Left cardiac atrium (tissue), 4 donors: ENCODE data around the gene UBE4A. TPM values are rescaled to one million over a fixed set of nuclear protein-coding genes. Genes with fewer than 3 reads are reported as not detected.
A peak's percentile ranks its signal among the peaks of the same experiment; 100 is the strongest.

ENCODE experiments used
- ATAC-seq, 2 donors: fragments of 200-7000 bp; cut with Tn5 transposase; one replicate each; pipeline ENCODE4 v1.9.1; 2020; ENCODE audit warnings: mild to moderate bottlenecking in 2 of 2, moderate library complexity in 2 of 2
- DNase-seq: peaks from one replicate; pipeline ENCODE4 v3.0.0-alpha.2; 2020
- intact Hi-C, 2 donors: fragments of 100-400 bp; cut with DNase I; formaldehyde crosslinking; loops; one replicate each; pipeline versions ENCODE4 v1.14.1 to v1.15.1; 2022 to 2023
- total RNA-seq, 2 donors: library from RNA; stranded (reverse); fragmentation: NEBNext Ultra II Directional; extraction: Animal tissue kit (Norgen Biotek cat#: 25700); gene quantifications; one replicate each; pipeline ENCODE4 v1.2.1, GENCODE V29; 2021
- donor health status: DM: no; HTN: yes; CAD: no.
- donor health status: DM: no; HTN: yes; CAD: no; lungs with severe emphysema.
- donor health status: DM: yes; HTN: yes; CAD: no.
- donor health status: Dilated cardiomyopathy.

Gene UBE4A
- total RNA-seq, 2 donors from 2014 or later: 32.9 to 41.2 TPM

DNA sequence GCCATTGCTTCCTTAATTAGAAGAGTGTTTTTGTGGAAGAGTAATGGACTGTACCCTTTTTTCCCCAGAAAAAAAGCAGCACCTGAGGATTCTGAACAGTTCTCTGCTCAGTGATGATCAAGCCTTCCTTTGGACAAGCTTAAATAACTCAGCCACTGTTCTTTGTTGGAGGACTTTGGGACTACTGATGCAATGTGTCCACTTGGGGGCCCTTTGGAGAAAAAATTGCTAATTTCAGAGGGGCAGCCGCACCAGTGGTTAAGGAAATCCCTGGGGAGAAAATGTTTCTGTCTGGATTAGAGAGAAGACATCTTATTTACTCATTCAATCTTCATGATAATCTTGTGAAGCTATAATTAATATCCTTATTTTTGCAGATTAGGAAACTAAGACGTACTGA, 71.6 kb downstream of the UBE4A start:
- intact Hi-C loops: no loop called here
- DNase-seq: no peak
- no peak for ATAC-seq

DNA sequence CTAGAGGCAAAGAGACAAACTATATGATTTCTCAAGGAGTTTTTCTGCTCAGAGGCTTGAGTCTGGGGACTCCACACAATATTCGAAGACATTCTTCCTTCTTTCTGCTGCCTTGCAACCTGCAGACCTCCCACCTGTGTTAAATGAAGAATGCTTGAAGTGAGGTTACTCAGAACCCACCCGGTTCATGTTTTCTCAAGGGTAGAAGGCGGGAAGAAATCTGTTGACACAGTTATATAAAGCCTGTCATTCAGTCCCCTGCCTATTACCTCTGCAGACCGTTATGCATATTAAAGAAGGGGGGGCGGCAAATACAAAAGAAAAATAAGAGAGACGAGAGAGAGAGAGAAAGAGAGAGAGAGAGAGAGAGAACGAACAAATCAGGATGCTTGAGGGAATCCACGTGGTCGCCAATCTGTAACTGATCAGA, 74.7 kb downstream of the UBE4A start:
- DNase-seq: no peak
- ATAC-seq: no peak
- intact Hi-C loops: no loop called here

DNA sequence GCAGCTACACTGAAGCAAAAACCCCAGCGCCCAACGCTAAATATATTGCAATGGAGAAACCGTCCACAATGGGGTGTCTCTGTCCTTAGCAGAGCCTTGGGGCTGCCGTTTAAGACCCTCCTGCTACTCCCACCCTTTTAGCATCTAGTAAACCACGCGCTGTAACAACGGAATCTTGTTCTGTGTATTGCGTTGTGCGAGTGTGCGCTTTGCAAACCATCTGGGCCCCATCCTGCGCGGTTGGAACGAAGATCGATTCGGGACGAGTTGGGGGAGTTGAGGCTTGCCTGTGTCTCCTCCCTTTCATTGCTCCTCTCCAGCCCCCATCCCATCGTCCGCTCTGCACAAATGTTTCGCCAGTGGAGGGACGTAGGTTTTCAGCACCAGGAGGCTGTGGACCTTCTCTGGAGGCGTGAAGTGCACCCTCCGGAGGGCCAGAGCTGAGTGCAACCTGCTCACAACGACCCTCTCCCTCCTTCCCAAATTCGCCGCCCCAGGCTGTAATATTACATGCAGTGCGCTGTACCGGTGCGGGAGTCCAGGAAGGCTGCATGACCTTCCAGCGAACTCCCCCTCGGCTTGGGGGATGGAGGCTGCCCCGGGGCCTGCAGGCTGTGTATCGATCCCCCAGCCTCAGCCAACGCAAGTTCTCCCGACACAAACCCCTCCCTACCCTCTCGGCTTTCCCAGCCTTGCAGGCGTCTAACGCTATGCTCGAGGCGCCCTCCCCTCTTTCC, 75.3 kb downstream of the UBE4A start:
- peak in 1 of 2 donors; percentile 3 for ATAC-seq
- intact Hi-C loops: loop anchor here in 1 of 2 donors (5.0 kb wide), 1 partner anchor 32 kb away; the partner anchor contains the start of gene ATP5MG
- DNase-seq: no peak

DNA sequence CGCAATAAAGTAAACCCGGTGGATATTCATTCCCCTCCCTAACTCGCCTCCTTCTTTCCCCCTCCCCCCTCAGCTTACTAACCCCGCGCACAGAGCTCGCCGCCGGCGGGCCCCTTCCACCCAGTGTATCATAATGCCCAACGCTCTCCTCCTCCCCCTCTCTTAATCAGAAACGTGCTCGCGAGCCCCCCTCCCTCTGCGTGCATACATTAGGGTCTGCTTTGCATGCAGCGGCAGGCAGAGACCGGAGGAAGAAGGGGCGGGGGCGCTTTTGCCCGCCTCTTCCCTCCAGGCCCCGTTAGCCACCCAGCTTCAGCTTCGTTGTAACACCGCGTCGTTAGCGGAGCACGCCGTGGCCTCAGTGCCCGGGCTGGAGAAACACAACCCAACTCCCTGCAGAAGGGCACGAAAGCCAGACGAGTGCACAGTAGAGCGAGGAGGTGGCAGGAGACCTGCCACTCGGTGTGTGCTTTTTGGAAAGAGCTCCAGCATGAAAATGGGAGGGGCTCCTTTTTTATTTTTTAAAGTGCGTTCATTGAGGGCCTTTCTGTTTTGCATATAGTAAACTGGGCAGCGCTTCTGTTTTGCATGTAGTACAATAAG, 76.0 kb downstream of the UBE4A start:
- ATAC-seq (peak; percentile 23 to 33), DNase-seq (peak; percentile 56)
- intact Hi-C loops: loop anchor here in 1 of 2 donors (5.0 kb wide), 1 partner anchor 33 kb away; the partner anchor contains the start of gene ATP5MG

DNA sequence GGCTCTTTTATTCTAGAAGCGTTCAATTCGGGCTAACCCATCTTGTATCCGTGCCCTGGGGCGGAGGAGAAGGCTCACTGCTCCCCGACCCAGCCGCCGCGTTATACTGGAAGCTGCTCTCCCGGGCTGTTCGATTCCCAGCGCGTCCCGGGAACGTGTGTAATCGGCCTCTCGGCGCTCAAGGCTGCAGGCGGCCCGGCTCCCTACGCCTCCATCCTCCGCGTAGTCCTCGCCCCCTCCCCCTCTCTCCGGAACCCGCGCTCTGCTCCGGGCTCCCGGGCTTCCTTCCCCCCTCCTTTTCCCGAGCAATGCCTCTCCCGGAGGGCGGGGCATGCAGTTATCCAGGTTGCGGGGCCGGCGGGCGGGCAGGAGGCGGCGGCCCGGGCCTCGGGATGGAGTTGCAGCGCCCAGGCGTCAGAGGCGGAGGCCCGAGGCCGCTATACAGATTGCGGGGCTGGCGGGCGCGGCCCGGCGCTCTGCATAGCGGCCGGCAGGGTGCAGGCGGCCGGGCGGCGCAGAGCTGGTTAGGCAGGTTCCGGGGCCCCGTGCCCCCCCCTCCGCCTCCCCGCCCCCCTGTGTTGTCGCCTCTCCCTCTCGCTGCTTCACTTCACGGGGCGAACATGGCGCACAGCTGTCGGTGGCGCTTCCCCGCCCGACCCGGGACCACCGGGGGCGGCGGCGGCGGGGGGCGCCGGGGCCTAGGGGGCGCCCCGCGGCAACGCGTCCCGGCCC, 76.7 kb downstream of the UBE4A start, which contains the start of gene KMT2A:
KMT2A (plus strand) TSS at position 600 of the 732 bp plus-strand sequence; CDS start at position 621, 21 bp downstream.
- intact Hi-C loops: loop anchor here in 1 of 2 donors (5.0 kb wide), 1 partner anchor 34 kb away; the partner anchor contains the start of gene ATP5MG
- DNase-seq: peak; percentile 98
- peak; percentile 89 to 90 for ATAC-seq

DNA sequence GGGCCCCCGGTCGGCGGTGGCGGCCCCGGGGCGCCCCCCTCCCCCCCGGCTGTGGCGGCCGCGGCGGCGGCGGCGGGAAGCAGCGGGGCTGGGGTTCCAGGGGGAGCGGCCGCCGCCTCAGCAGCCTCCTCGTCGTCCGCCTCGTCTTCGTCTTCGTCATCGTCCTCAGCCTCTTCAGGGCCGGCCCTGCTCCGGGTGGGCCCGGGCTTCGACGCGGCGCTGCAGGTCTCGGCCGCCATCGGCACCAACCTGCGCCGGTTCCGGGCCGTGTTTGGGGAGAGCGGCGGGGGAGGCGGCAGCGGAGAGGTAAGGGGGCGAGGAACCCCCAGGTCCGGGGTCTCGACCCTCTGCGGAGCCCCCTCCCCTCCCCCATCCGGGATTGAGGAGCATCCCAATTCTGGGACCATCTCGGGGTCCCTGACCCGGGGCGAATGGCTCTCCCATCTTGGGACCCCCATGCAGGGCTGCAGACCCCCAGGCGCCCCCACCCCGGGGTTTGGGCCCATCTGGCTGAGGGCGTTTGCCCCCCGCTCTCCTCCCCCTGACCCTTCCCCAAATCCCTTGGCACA, 77.3 kb downstream of the UBE4A start:
- DNase-seq: peak; percentile 39
- intact Hi-C loops: loop anchor here in 1 of 2 donors (5.0 kb wide), 1 partner anchor 34 kb away; the partner anchor contains the start of gene ATP5MG
- ATAC-seq: no peak

DNA sequence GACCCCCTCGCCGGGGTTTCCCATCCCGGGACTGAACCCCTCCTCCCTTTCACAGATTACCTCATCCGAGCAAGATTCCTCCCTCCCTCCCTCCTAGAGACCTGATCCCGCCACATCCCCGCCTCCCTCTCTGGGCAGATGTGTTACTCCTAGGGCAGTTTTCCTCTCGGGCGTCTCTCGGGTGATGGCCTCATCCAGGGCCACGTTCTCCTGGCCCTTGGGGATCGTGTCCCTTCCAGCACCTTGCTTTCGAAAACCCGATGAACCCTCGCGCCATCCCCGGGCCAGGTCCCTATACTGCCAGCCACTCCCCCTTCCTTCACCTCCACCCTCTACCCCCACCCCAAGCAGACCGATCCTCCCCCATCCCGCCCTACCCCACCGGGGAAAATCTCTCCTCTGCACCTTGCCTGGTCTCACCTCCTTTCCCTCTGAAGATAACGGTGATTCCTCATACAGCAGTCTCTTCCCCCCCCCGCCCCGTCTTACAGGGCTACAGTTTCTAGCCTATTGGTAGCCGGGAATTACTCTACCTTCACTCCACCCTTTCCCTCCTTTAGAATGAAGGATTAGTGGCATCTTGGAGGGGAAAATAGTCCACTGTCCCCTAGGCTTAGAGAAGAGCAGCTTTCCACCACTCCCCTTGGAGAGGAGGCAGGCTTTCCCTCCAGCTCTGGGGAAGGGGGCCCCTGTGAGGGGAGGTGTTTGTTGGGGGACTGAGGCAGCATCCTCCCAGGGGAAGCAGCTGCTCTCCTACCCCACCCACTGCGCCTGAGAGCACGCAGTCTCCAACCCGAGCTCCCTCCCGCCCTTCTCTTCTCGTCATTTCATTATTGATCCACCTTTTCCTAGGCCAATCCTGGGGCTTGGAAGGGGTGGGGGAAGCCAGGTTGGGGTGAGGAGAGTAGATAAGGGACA, 78.1 kb downstream of the UBE4A start:
- DNase-seq (peak; percentile 47), ATAC-seq (peak in 1 of 2 donors; percentile 16)
- intact Hi-C loops: loop anchor here in 1 of 2 donors (5.0 kb wide), 1 partner anchor 35 kb away; the partner anchor contains the start of gene ATP5MG

DNA sequence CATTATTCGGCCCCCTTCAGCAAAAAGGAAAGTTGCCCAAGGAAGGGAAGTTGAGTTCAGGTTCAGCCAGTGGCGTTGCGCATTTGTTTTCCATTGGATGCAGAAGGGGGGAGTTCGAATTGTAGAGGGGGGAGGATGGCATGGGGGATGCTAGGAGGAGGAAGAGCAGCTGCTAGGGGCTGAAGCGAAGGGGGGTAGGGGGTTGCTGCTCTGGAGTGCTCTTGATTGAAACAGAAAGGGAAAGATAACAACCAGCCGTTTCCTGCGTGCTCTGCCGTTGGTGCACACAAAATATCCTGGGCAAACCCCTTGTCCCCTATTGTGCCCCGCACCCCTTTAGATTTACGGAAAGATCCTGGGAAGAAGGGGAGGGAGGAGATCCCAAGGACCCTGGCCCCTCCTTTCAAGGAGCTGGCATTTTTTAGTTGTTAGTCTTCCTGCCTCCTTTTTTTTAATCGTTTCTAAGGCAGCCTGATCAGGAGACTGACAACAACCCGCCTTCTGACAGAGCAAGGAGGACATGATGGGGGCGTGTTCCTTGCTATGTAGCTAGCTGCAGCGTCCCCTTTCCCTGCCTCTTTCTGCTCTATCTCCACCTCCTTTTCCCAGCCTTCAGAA, 79.0 kb downstream of the UBE4A start:
- intact Hi-C loops: loop anchor here in 1 of 2 donors (5.0 kb wide), 1 partner anchor 36 kb away; the partner anchor contains the start of gene ATP5MG
- peak in 1 of 2 donors; percentile 15 for ATAC-seq
- DNase-seq: peak; percentile 48

DNA sequence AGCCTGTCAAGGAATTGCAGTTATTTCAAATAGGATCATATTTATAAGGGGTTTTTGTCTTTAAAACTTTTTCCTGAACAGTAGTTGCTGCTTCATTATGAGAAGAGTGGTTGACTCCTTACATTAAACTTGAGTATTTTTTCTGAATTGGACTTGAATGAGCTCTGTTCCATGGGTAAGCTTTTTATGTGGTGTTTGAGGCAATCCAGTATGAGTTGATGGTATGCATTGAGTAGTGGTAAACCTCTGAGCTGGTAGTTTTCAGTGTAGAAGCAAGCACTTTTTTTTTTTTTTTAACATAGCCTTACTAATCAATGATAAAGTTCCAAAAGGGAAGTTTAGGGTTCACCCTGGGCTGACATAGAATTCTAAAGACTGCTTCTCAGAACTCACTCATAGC, 80.2 kb downstream of the UBE4A start:
- intact Hi-C loops: loop anchor here in 1 of 2 donors (5.0 kb wide), 1 partner anchor 37 kb away; the partner anchor contains the start of gene ATP5MG
- DNase-seq (no peak), ATAC-seq (no peak)

DNA sequence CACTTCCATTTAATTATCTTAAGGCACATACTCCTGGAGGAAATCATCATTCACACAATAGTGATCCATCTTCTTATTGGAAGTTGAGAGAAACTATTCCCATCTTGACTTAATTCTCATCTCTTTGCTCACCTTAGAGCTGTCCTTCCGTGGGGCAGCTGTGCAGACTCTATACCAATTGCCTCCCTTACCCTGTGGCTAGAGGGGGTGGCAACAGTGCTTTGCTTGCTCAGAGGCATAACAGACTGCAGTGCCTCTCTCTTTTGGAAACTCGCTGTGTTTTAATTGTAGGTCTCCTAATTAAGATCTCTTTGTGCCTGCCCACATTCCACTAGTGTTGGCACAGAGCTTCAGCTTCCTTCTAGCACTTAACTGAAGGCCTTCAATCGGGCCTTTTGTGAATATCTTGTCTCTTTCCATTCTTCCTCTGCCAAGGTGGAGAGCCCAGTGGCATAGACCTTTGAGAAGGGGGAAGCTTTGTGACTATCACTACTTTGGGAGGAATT, 82.4 kb downstream of the UBE4A start:
- intact Hi-C loops: no loop called here
- ATAC-seq: no peak

DNA sequence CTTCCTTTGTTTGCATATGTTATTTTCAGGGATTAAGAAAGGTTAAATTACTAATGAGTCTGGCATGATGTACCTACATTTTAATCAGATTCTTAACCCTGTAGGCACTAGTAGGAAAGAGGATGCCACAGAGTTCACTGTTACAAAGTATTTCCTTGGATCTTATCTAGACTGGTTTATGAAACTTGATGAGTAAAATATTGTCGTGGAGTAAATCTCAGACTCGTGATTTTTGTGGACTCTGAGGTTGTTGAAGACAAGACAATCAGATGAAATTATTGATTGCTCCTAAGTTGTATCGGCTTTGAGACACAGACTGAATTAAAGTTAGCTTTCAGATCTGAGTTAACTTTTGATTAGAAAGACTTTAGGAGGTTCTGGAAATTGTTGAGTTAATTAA, 82.9 kb downstream of the UBE4A start:
- no peak for ATAC-seq
- intact Hi-C loops: no loop called here
- no peak for DNase-seq

More for the DNA sequence above, 82.4 kb downstream of the UBE4A start:
- DNase-seq: no peak

DNA sequence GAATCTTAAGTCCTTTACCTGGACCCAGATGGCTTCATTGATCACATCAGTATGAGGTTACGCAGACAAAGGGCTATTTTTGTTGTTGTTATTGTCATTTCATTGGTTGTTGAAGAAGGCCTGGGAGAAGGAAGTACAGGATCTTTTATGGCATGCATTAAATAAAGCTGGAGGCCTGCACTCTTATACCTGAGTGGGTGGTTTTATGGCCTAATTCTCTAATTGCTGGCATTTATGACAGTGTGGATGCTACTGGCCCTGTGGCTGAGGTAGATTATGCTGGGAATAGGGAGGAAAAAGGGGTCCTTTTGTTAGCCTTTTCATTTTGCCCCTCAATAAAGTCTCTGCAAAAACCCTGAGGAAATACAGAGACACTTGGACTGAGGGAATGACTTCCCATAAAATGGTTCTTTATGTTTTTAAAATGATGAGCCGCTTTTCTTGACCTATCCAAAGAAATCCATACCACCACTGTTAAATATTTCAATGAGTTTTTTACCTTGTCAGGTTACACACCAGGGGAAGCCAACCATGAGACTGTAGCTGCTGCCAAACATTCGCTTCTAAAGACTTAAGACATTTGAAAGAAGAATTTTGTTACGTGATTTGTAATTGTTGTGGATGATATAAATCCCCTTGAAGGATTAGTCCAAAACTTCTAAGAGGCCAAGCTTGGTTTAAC, 83.6 kb downstream of the UBE4A start:
- ATAC-seq (no peak), DNase-seq (no peak)
- intact Hi-C loops: no loop called here

DNA sequence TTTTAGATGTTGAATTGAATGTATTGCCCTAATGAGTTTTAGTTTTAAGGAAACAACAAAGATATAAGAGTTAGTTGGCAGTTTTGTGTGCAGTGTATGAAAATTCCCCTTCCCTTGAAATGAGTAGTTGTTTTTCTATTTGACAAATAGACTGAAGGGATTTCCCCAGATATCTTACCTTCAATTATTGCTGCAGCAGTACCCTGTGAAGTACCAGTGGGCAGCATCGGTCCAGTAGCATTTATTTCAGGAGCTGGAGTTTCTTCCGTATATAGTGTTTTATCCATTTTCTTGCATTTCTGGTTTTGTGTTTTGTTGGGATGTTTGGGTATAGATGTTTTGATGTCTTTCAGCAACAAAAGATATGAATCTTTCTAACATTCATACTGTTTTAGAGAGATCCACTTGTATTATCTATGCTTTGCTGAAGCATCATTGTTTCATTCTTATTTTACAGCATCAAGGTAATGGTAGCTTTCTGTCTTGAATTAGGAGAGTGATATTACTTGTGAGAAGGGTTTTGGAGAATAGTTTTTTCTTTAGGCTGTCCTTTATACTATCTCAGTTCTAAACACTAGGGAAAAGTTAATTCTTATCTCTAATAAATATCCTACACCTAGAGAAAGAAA, 84.3 kb downstream of the UBE4A start:
- ATAC-seq (no peak), DNase-seq (no peak)
- intact Hi-C loops: no loop called here

DNA sequence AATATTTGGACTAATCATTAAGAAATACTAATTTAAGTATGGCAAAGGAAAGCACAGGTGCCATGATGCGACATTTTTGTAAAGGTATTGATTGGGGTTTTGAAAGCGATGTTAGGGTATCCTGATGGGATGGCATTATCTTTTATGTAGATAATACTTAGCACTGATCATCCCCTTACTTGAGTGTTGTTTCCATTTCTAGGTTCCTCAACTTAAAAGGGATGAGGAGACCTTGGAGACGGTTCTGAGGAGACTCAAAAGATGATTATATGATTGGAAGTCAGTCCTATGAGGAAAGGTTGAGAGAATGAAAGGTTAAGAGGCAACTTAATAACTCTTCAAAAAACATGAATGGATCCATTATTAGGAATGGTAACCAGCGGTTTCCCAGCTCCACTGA, 88.0 kb downstream of the UBE4A start:
- intact Hi-C loops: no loop called here
- no peak for ATAC-seq
- DNase-seq: no peak

DNA sequence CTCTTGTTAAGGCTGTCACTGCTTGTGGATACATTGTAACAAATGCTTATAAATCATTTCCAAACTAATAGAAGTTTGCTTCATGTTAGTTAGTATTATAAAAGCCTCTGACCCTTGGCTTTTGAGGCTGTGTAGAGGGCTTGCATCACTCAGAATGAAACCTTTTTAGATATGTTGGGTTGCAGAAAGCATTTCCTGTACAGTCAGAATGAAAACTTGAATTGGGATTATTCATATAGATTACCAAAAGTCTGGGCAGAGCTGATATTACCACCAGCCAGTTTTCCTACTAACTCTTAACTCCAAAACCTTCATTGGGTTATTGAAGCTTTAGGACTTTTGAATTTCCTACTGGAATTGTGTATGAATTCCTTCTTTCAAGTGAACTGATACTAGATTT, 88.9 kb downstream of the UBE4A start:
- ATAC-seq: no peak
- intact Hi-C loops: no loop called here
- DNase-seq: no peak
